ENCODE results near the gene PGAP3. TPM values are rescaled to one million over a fixed set of nuclear protein-coding genes. Genes with fewer than 3 reads are reported as not detected.

The PGAP3 gene
- total RNA-seq, 1 donor from 2014 or later = 10.7 TPM

DNA sequence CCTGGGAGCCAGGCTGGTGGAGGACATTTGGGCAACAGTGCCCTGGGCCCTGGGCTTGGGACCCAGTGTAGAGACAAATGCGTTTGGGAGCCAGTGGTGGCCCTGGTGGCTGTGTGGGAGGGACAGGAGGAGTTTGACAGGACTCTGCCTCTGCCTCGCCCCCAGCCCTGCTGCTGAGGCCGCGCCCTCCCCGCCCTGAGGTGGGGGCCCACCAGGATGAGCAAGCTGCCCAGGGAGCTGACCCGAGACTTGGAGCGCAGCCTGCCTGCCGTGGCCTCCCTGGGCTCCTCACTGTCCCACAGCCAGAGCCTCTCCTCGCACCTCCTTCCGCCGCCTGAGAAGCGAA, 34.6 kb downstream of the PGAP3 start:
- peak overlapping the region; percentile 50 for H3K27ac ChIP-seq (replicated peaks)
- TF ChIP-seq, protein P1, sequence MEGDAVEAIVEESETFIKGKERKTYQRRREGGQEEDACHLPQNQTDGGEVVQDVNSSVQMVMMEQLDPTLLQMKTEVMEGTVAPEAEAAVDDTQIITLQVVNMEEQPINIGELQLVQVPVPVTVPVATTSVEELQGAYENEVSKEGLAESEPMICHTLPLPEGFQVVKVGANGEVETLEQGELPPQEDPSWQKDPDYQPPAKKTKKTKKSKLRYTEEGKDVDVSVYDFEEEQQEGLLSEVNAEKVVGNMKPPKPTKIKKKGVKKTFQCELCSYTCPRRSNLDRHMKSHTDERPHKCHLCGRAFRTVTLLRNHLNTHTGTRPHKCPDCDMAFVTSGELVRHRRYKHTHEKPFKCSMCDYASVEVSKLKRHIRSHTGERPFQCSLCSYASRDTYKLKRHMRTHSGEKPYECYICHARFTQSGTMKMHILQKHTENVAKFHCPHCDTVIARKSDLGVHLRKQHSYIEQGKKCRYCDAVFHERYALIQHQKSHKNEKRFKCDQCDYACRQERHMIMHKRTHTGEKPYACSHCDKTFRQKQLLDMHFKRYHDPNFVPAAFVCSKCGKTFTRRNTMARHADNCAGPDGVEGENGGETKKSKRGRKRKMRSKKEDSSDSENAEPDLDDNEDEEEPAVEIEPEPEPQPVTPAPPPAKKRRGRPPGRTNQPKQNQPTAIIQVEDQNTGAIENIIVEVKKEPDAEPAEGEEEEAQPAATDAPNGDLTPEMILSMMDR (IDR thresholded peaks at IDR 0.05; ENCODE audit: borderline replicate concordance) = no peak
- no peak overlapping the region for H3K4me3 ChIP-seq
- H3K4me1 ChIP-seq = peaks cover 42% of the 10 kb centered on the region
- no peaks in the 10 kb centered on the region for H3K9me3 ChIP-seq (replicated peaks)
- intact Hi-C loops (cut with micrococcal nuclease) = no loop called here
- no peaks in the 10 kb centered on the region for H3K27me3 ChIP-seq (ENCODE audit: low read depth)
- no peaks in the 10 kb centered on the region for H3K36me3 ChIP-seq
- no peak for DNase-seq

GRCh38 chr17:39652587-39653315, 35.1 kb downstream of the PGAP3 start:
- Histone ChIP-seq H3K4me3 (no peak overlapping the region), H3K9me3 (replicated peaks) (no peaks in the 10 kb centered on the region), H3K27me3 (ENCODE audit: low read depth) (no peaks in the 10 kb centered on the region), H3K4me1 (peaks cover 37% of the 10 kb centered on the region), H3K27ac (replicated peaks) (peak overlapping the region; percentile 50), H3K36me3 (no peaks in the 10 kb centered on the region)
- TF ChIP-seq, protein P1 (IDR thresholded peaks at IDR 0.05; ENCODE audit: borderline replicate concordance) = no peak
- no peak for DNase-seq
- intact Hi-C loops (cut with micrococcal nuclease) = no loop called here

DNA sequence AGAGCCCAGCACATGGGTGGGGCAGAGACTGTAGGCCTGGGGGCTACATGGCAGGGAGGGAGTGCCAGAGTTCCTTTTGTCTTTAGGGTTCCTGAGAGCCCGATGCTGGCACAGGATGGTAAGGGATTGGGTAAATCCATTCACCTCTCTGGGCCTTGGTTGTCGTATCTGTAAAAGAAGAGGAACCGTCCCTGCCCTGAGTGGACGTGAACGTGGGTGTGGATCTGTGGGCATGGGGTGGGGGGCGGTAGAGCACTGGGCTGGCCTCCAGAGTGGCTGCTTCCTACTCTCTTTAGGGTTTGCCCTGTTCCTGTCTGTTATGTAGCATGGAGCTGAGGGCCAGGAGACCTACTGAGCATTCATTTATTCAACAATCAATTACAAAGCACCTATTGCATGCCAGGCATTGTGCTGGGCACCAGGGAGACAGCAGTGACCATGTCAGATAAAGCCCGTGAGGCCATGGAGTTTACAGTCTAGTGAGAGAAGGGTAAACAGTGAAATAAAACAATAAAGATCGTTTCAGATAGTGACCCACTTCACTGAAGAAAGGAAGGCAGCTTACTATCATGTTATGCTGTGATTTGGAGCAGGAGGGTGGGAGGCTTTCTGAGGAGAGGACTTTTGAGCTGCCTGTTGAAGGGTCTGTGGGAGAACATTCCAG, 35.8 kb downstream of the PGAP3 start:
- no peaks in the 10 kb centered on the region for H3K9me3 ChIP-seq (replicated peaks)
- intact Hi-C loops (cut with micrococcal nuclease) = no loop called here
- peaks cover 33% of the 10 kb centered on the region for H3K4me1 ChIP-seq
- no peaks in the 10 kb centered on the region for H3K27me3 ChIP-seq (ENCODE audit: low read depth)
- no peak overlapping the region for H3K4me3 ChIP-seq
- no peak for DNase-seq
- no peaks in the 10 kb centered on the region for H3K36me3 ChIP-seq
- peak overlapping the region; percentile 50 for H3K27ac ChIP-seq (replicated peaks)
- TF ChIP-seq, protein P1 (IDR thresholded peaks at IDR 0.05; ENCODE audit: borderline replicate concordance) = no peak

GRCh38 chr17:39650121-39650579, 37.7 kb downstream of the PGAP3 start:
- H3K4me1 ChIP-seq = peaks cover 44% of the 10 kb centered on the region
- intact Hi-C loops (cut with micrococcal nuclease) = no loop called here
- DNase-seq = no peak
- H3K27ac ChIP-seq (replicated peaks) = no peak overlapping the region
- TF ChIP-seq, protein P1 (IDR thresholded peaks at IDR 0.05; ENCODE audit: borderline replicate concordance) = no peak
- no peaks in the 10 kb centered on the region for H3K36me3 ChIP-seq
- H3K9me3 ChIP-seq (replicated peaks) = no peaks in the 10 kb centered on the region
- no peak overlapping the region for H3K4me3 ChIP-seq
- H3K27me3 ChIP-seq (ENCODE audit: low read depth) = no peaks in the 10 kb centered on the region

GRCh38 chr17:39648616-39649366, 39.1 kb downstream of the PGAP3 start:
- H3K4me3 ChIP-seq = no peak overlapping the region
- intact Hi-C loops (cut with micrococcal nuclease) = no loop called here
- no peaks in the 10 kb centered on the region for H3K9me3 ChIP-seq (replicated peaks)
- no peak for DNase-seq
- H3K36me3 ChIP-seq = no peaks in the 10 kb centered on the region
- H3K27me3 ChIP-seq (ENCODE audit: low read depth) = no peaks in the 10 kb centered on the region
- peaks cover 48% of the 10 kb centered on the region for H3K4me1 ChIP-seq
- H3K27ac ChIP-seq (replicated peaks) = no peak overlapping the region
- TF ChIP-seq, protein P1 (IDR thresholded peaks at IDR 0.05; ENCODE audit: borderline replicate concordance) = no peak
